GM21526 (cell line): ENCODE results near the gene IREB2.
"Not testable (repeated sequence)": the region's sequence is repeated elsewhere in the genome, so short reads cannot be mapped to it uniquely, and the experiment has no call there.

Source experiments
- ATAC-seq: cut with Tn5 transposase; IDR thresholded peaks from one replicate; pipeline ENCODE4 v1.9.1; 2021; ENCODE audit warnings: moderate library complexity; ENCODE audit not compliant: unreplicated experiment, low FRiP score

IREB2 gene

DNA sequence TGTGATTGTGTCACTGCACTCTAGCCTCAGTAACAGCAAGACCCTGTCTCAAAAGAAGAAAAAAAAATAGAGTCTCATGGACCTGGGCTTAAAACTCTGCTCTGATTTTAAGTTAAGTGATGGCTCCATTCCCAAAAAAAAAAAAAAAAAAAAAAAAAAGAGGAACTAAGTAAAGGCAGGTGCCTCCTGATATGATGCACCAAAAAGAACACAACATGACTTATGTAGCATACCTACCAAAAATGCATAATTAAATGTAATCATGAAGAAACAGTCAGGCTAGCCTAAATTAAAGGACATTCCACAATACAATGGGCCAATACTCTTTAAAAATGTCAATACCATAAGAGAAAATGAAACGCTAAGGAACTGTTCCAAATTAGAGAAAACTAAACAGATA lies 5.4 kb upstream of the IREB2 start:
- ATAC-seq, result no peak

DNA sequence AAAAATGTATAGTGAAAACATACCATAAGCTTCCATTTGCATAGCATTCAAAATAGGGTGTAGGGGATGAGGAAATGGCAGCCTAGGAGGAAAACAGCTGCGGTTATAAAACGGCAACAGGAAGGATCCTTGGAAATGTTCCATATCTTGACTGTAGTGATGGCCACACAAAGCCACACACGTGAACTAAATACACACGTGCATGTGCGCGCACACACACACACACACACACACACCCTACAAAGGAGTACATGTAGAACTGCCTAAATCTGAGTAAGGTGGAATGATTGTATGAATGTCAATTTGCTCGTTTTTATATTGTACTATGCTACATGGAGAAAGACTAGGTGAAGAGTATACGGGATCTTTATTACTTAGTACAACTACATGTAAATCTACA lies 3.9 kb upstream of the IREB2 start:
- no peak for ATAC-seq

DNA sequence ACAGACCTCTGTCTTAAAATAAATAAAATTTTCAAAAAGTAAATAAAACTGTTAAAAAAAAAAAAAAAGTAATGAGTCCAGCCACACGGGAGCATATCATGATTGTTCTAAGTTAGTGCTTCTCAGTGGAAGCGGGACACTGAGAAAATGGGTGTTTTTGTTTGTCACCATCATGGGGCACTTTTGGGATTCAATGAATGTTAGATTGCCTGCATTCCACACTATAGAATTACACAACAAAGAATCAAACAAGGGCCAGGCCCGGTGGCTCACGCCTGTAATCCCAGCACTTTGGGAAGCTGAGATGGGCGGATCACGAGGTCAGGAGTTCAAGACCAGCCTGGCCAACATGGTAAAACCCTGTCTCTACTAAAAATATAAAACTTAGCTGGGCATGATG lies 3.3 kb upstream of the IREB2 start:
- ATAC-seq, result not testable (repeated sequence)

DNA sequence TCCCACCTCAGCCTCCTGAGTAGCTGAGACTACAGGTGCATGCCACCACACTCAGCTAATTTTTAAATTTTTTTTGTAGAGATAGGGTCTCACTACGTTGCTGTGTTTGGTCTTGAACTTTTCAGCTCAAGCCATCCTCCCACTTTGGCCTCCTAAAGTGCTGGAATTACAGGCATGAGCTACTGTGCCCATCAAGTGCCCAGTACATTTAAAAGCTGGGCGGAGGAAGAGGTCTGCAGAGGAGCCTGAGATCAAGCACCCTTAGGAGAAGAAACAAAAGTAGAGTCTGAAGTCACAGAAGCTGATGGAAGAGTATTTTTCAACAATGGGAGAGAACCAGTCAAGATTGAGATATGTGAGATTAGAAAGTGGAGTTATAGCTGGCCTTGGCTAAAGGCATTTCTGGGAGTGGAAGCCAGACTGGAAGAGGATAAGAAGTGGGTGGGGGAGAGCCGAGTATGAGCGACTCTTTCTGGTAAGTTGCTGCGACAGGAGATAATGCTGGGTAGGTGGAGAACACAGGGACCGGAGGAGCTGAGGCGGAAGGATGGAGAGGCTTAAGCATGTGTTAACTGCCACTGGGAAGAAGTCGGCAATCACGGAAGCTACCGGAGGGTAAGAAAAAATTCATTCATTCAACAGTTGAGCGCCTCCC lies 782 bp upstream of the IREB2 start:
- no peak for ATAC-seq

DNA sequence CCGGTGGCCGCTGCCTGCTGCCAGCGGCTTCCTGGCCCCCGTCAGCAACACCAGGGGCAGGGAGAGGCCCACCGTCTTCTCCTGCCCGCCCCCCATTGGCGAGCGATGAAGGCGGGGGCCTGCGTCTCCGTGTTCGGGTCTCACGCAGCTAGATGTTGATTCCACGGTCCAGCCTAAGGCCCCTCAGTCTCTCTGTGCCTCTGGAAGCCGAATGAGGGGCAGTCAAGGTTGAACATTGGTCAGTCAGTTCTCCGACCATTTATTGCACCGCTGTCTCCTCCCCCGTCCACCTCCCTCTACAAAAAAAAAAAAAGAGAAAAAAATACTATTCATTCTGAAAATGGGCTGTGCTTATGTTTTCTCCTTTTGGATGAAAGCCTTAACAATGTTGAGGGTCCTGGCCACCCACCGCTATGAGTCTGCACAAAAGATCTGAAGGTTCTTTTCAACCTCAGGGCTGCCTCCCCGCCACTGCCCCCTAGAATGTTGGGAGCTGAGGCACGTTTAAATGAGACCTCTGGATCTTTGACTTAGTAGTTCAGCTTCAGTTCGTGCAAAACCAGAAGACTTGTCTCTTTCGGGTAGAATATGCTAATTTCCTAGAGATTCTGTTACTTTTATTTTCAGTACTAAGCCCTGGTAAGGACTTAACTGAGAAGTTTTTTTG lies 736 bp downstream of the IREB2 start:
- ATAC-seq, result peak; percentile 6

DNA sequence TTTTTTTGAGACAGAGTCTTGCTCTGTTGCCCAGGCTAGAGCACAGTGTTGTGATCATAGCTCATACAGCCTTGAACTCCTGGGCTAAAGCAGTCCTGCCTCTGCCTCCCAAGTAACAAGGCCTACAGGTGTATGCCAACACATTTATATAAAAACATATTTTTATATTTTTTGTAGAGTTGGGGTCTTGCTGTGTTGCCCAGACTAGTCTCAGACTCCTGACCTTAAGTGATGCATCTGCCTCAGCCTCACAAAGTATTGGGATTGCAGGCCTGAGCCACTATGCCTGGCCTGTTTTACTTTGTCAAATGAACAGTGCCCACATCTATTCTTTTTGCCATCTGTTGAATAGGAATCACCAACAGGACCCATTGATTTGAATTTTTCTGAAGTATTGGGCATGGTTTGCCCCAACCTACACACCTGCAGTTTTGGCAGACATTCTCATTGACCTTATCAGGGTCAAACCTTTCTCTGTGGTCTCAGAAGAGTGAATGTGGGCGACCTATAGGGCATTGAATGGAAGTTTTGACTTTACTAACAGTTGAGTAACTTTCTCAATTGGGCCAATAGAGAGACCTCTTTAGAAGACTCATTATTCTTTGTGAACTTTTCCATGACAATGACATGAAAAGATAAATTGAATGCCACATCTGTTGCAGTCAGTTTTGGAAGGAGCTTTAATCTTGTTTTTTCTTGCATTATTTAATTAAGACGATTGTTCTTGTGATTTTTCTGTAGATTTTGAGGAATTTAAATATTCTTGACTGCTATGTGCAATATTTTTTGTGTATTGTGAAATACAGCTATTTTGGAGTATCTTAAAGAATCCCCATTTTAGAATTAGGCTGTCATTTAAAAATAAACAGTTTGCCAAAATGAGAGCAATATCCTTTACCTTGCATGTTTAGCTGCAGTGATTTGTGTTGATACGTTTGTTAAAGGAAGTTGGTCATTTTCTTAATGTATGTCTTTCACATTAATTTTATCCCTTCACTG lies 2.7 kb downstream of the IREB2 start:
- ATAC-seq, result no peak

DNA sequence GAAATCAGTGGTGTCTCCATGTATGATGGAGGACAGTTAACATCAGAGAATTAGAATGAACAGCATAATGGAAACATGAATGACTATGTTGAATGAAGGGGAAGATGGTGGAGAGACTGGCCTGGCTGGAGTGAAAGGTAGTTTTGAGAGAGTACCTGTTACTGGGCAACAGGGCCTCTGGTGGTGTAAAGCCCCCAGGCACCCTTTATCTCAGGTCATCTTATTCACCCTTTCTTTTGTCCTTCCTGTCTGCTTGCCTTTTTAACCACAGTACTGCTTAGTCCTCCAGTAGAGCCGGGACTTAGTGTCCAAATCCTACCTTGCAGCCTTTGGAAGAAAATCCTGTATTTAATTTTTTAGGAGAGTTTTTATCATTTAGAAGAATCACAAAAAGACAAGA lies 6.2 kb downstream of the IREB2 start:
- no peak for ATAC-seq

DNA sequence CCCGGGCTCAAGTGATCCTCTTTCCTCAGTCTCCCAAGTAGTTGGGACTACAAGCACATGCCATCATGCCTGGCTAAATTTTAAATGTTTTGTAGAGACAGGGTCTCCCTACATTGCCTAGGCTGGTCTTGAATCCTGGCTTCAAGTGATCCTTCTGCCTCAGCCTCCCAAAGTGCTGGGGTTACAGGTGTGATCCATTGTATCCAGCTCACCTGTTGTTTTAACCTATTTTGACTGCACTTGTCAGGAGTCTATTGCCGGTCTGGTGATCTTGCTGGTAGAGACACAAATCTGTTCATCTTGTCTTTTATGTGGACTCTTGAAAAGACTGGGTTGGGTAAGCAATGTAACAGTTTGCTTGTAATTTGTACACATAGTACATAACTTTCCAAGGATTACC lies 7.9 kb downstream of the IREB2 start:
- ATAC-seq, result no peak

DNA sequence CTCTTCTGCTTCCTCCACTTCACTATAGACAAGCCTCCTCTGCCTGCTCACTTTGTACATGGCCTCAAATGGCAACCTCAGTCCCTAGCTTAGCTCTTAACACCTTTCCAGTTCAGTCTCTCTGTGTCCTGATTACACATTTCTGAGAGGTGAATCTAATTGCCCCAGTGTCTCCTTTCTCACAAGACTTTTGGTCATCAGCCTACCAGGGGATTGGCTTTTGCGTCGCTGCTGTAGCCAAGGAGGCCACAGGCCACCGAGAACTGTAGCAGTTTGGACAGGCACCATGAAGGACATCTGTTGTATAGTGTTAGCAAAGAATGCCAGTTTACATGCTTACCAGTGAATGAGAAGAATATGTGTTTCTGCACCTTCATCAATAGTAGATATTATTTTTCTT lies 8.5 kb downstream of the IREB2 start:
- ATAC-seq, result no peak

DNA sequence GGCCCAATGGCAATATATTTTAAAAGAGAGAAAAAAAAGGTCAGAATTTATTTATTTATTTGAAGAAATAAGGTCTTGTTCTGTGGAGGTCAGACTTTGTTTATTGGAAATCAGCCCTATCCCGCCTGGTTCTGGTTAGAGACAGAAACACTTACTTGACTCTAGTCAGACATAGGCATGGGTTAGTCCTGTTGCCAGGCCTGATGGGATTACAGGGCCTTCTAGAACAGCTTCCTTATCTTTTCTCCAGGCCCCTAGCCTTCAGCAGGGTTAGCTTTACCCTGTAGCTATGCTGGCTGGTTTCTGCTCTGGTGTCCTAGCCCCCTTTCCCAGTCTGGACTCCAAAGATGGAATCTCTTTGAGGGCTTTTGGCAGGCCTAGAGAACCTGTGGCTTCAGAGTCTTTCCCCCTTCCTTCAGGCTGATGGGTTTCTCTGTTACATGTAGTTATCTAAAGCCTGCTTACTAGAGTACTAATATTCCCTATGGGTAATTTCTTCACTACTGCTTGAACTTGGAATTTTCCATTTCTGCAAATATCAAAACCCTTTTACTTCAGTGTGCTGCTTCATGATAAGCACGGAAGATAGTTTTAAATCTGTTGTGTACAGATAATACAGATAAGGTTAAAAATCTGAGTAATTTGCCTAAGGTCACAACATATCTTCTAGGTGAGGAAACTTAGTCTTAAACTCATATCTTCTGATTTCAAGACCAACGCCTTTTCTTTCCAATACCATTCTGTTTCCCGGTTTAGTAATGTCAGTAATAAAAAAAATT lies 10.6 kb downstream of the IREB2 start:
- ATAC-seq, result no peak

DNA sequence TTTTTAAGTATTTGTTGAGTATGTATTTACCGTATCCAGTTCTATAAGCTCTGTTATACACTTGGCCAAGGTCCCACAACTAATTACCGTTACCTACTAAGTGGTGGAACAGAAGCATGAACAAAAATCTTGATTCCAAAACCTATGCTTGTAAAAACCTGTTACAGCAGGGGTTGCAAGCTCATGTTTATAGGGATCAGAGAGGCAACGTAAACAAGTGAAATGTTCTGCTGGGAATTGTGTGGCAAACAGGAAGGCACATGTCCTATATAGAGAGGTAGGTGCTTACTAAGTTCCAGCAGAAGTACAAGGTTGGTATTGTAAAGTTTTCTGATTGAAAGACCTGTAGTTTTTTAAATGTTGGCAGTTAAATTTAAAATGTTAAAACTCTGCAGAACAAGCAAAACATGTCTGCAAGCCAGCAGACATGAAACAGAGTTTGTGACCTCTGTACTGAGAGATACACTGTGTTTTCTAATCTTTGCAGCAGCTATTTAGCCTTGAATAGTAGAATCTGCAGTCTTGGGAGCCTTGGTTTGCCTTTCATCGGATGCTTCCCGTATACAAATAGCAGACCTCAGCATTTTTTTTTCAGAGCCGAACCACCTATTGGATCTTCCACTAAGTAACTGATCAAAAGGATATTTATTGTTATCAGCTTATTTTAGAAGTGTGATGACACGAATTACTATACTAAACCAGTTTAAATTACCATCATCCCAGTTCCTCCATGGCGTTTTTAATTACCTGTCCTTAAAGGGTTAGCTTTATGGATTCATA lies 11.4 kb downstream of the IREB2 start:
- ATAC-seq, result no peak

DNA sequence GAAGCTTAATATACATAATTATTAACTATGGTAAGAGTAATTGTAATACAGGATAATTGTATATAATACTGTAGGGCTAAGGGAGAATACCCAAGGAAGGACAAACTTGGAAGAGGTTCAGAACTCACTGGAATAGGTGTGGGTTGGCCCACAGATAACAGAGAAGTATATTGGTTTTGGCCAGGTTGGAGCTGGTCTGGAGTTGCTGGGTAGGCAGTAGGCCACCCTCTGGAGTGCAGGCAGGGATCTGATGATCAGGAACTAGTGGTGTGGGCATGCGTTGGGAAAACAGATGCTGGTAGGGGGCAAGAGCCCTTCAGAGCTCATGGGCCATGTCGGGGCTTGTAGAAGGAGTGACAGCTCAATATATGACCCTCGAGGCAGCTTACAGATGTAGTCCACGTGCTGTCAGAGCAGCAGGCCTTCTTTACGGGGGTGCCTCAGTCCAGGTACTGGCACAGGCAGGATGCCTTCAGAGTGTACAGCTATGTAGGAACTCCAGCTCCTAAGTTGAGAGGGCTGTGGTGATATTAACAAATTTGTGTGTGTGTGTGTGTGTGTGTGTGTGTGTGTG lies 12.4 kb downstream of the IREB2 start:
- ATAC-seq, result no peak

DNA sequence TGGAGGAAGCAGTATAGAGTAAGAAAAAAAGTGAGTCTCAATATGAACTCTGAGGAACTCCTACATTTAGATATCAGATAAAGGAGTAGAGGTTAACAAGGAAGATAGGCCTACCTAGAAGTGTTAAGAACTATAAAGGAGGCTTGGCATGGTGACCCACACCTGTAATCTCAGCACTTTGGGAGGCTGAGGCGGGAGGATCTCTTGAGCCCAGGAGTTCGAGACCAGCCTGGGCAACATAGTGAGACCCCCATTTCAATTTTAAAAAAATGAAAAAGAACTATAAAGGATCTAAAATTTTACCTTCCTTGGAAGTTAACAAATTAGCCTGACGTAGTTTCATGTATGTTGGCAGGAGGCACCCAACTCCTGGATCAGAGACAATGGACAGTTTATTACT lies 14.5 kb downstream of the IREB2 start:
- no peak for ATAC-seq

DNA sequence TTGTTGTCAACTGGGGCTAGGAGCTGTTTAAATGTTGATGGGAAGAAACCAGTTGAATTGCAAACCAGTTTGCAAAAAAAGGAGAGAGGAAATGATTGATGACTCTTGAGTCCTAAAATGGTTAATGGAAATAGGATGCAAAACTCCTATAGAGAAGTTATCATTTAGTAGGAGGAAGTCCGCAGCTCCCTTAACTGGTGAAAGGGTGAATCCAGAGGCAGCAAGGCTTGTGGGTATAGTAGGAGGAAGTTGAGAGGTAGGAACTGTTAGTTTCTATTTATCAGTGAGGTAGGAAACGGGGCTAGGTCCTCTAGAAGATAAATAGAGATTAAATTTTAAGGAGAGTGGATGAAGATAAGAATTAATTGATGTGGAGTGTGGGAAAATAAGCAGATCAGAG lies 15.4 kb downstream of the IREB2 start:
- ATAC-seq, result no peak

DNA sequence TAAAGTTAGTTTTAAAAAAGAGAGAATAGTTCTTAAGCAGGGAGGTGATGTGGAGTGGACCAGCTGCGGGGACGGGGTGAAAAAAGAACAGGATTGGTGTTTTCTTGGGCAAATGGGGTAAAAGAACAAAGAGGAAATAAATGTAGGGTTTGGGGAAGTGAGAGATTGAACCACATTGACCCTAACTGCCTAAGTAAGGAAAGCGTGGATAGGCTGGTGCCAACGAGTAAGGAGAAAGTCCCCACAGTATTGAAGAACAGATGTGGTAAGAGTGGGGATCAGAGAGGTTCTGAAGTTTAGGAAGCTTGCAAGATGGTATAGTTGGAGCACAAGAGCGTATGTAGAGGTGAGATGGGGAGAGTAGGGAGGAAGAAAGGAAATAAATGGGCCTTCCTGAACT lies 17.0 kb downstream of the IREB2 start:
- ATAC-seq, result no peak

DNA sequence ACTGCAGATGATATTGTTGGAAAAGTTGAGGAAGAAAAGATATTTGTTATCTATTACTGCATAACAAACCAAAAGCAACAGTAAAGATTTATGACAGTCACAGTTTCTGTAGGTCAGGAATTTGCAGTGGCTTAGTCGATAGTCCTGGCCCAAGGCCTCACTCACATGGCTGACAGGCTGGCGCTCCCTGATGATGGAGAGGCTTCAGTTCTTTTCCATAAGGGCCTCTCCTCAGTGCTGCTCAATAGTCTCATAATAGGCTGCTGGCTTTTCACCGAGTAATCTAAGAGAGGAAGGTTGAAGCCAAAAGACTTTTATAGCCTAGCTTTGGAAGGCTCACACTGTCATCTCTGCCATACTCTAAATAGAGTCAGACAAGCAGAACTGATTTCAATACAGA lies 17.7 kb downstream of the IREB2 start:
- no peak for ATAC-seq

DNA sequence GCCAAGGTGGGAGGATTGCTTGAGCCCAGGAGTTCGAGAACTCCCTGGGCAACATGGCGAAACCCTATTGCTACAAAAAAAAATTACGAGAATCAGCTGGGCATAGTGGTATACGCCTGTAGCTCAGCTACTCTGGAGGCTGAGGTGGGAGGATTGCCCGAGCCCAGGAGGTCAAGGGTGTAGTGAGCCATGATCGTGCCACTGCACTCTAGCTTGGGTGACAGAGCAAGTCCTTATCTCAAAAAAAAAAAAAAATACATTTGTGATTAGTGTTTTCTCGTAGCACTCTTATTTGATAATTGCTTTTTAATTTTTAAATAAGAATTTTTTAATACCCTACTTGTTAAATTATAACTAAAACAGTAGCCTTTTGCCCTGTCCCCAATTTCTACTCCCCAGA lies 18.4 kb downstream of the IREB2 start:
- ATAC-seq, result no peak

DNA sequence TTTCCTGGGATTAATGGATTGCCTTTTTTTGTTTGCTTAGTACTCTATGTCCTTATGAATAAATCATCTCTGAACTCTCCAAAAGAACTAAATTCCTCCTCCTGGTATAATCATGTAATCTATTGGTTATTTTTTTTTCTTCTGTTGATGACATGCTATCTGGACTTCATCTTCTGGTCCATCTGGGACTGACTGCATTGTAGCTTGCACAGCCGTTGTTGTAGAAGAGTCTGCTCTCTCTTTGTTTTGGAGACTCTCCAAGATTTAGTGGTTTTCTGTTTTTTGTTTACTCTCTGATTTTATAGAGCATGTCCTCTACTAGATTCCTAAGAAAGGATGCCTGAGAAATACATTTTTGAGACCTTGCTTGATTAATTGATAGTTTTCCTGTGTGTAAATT lies 19.1 kb downstream of the IREB2 start:
- no peak for ATAC-seq

DNA sequence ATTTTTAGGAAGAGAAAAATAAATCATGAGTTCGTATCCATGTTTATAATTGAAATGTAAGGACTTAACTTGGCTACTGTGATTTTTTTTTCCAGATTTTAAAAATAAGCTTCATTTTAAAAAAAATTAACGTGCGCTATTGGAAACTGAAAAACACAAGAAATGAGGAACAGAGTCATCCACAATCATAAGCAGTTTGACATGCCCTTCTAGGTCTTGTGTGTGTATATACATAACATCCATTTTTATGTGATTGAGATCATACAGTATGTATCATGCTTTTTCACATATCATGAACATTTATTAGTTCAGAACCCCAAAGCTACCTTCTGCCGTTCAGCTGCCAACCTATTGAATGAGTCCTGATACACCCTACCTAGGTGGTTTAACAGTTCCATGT lies 22.7 kb downstream of the IREB2 start:
- ATAC-seq, result no peak
